Keratinocyte (primary cell): ENCODE data around the gene SORT1. TPM values are rescaled to one million over a fixed set of nuclear protein-coding genes. Genes with fewer than 3 reads are reported as not detected.

Experiments
- DNase-seq: peaks from one replicate; pipeline ENCODE4 v3.0.0-alpha.2; 2011; ENCODE audit warnings: low read depth, missing footprints, low spot score
- FAIRE-seq: peaks from 2 replicates; lab custom pipeline; 2011; peaks lifted over from hg19 to GRCh38; lab: Jason Lieb, UNC
- H2AFZ ChIP-seq: 2 replicates; pipeline ENCODE4 v1.6.0; 2012; ENCODE audit warnings: low read length, control low read depth, inconsistent platforms; ENCODE audit not compliant: control insufficient read depth
- H3K27ac ChIP-seq: 2 replicates; pipeline ENCODE4 v1.5.1; 2011; ENCODE audit warnings: low read length; ENCODE audit not compliant: control insufficient read depth, insufficient read depth
- H3K27me3 ChIP-seq: 3 replicates; pipeline ENCODE4 v1.6.0; 2011; ENCODE audit warnings: low read length; ENCODE audit not compliant: control insufficient read depth, insufficient read depth; ENCODE audit errors: extremely low read depth
- H3K36me3 ChIP-seq, 2 experiments: 2 replicates in 1 of 2; 3 replicates in 1 of 2; pipeline ENCODE4 v1.5.1; 2011; ENCODE audit warnings: low read length in 2 of 2, mild to moderate bottlenecking in 1 of 2; ENCODE audit not compliant: control insufficient read depth in 2 of 2, insufficient read depth in 2 of 2; ENCODE audit errors: extremely low read depth in 1 of 2
- H3K4me1 ChIP-seq: 3 replicates; pipeline ENCODE4 v1.5.1; 2011; ENCODE audit warnings: low read length; ENCODE audit not compliant: control insufficient read depth, insufficient read depth; ENCODE audit errors: extremely low read depth
- H3K4me2 ChIP-seq: 3 replicates; pipeline ENCODE4 v1.6.0; 2011; ENCODE audit warnings: low read depth, low read length; ENCODE audit not compliant: control insufficient read depth, insufficient read depth; ENCODE audit errors: extremely low read depth
- H3K4me3 ChIP-seq, 3 experiments: fragments of 200-600 bp in 1 of 3; sonication (generic) in 1 of 3; 2 replicates in 2 of 3; 3 replicates in 1 of 3; pipeline ENCODE4 v1.5.1; 2011 to 2016; ENCODE audit warnings: low read length in 3 of 3, mild to moderate bottlenecking in 3 of 3, control low read depth in 2 of 3, inconsistent platforms in 1 of 3, low read depth in 1 of 3, mixed read lengths in 1 of 3, mixed run types in 1 of 3, moderate library complexity in 1 of 3; ENCODE audit not compliant: control insufficient read depth in 2 of 3, insufficient read depth in 2 of 3; ENCODE audit errors: extremely low read depth in 1 of 3
- H3K79me2 ChIP-seq: 2 replicates; pipeline ENCODE4 v1.6.0; 2012; ENCODE audit warnings: low read length; ENCODE audit not compliant: control insufficient read depth, insufficient read depth
- H3K9ac ChIP-seq: 3 replicates; pipeline ENCODE4 v1.6.0; 2011; ENCODE audit warnings: low read length; ENCODE audit not compliant: control insufficient read depth, insufficient read depth; ENCODE audit errors: extremely low read depth
- H3K9me1 ChIP-seq: 3 replicates; pipeline ENCODE4 v1.6.0; 2011; ENCODE audit warnings: low read length; ENCODE audit not compliant: control insufficient read depth, insufficient read depth; ENCODE audit errors: extremely low read depth
- H3K9me3 ChIP-seq: 2 replicates; pipeline ENCODE4 v1.5.1; 2012; ENCODE audit warnings: low read depth, low read length; ENCODE audit not compliant: control insufficient read depth
- H4K20me1 ChIP-seq: 3 replicates; pipeline ENCODE4 v1.6.0; 2011; ENCODE audit warnings: low read length; ENCODE audit not compliant: control insufficient read depth, insufficient read depth; ENCODE audit errors: extremely low read depth
- EZH2 ChIP-seq: IDR thresholded peaks from one replicate; pipeline ENCODE4 v1.6.1; 2012; ENCODE audit warnings: inconsistent platforms, mild to moderate bottlenecking, low read length, moderate library complexity
- dilution Hi-C: fragments of 300-500 bp; cut with MboI; formaldehyde crosslinking; loops from one replicate; pipeline ENCODE4 v1.7.0; 2020; ENCODE audit warnings: low sequenced_read_pairs; ENCODE audit not compliant: extremely low pct_ligation_motif_present
- polyA plus RNA-seq, 5 experiments: library from polyadenylated mRNA; depleted of rRNA in 3 of 5; stranded (reverse) in 3 of 5; stranded (forward) in 1 of 5; unstranded in 1 of 5; fragments of >200 nt; gene quantifications; 1 replicate in 1 of 5; 2 replicates in 3 of 5; 3 replicates in 1 of 5; pipeline versions ENCODE4 v1.2.1 to v1.2.3, GENCODE V29; 2011 to 2012; ENCODE audit warnings: missing spikeins in 2 of 5, low read depth in 1 of 5, low replicate concordance in 1 of 5
- TF ChIP-seq, protein P1 (sequence below), 3 experiments: IDR thresholded peaks in 1 of 3; conservative IDR thresholded peaks in 1 of 3; optimal IDR thresholded peaks in 1 of 3; 2 replicates in 2 of 3; 3 replicates in 1 of 3; pipeline versions ENCODE3 to v1.5.1; 2011; ENCODE audit warnings: low read length in 3 of 3, mild to moderate bottlenecking in 3 of 3, moderate library complexity in 2 of 3, control low read depth in 1 of 3, inconsistent platforms in 1 of 3; ENCODE audit not compliant: insufficient read depth in 2 of 3; ENCODE audit errors: extremely low read depth in 1 of 3

SORT1 gene
- polyA plus RNA-seq, 1 donor (not counting 4 experiments of a cell fraction or from before 2014, with no cell fraction given): 1.6 TPM

DNA sequence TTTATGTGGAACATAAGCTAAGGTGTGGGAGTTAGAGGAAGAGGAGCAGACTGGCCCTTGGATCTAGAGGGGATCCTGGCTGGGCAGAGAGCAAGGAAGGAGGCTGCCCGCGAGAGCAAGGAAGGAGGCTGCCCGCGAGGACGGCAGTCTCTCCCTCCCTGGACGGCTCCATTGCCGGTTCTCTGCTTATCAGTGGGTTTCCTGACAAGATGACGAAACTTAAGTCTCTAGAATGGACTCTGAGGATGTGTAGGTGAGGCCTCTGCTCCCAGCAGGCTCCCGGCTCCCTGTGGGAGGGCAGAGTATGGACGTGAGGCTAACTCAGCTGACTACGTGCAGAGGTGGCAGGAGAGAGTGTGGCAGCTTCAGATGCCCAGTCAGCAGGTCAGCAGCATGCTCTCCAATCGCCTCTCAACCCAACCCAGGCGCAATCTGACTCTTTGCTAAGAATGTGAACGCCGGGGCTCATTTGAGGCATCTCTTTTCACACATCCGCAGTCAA is 97.0 kb downstream of the SORT1 start:
- Histone ChIP-seq H3K9ac (no peak overlapping the region), H2AFZ (no peak overlapping the region), H3K36me3 (no peaks in the 10 kb centered on the region), H3K27ac (no peak overlapping the region), H3K4me1 (peaks cover 22% of the 10 kb centered on the region), H3K4me3 (no peak overlapping the region), H3K4me2 (no peak overlapping the region), H3K9me1 (peaks cover 3% of the 10 kb centered on the region), H3K9me3 (no peaks in the 10 kb centered on the region), H3K27me3 (no peaks in the 10 kb centered on the region), H3K79me2 (no peaks in the 10 kb centered on the region), H4K20me1 (no peaks in the 10 kb centered on the region)
- no peak for FAIRE-seq
- dilution Hi-C loops: no loop called here
- no peak for DNase-seq
- TF ChIP-seq EZH2: no peak
- TF ChIP-seq, protein P1, sequence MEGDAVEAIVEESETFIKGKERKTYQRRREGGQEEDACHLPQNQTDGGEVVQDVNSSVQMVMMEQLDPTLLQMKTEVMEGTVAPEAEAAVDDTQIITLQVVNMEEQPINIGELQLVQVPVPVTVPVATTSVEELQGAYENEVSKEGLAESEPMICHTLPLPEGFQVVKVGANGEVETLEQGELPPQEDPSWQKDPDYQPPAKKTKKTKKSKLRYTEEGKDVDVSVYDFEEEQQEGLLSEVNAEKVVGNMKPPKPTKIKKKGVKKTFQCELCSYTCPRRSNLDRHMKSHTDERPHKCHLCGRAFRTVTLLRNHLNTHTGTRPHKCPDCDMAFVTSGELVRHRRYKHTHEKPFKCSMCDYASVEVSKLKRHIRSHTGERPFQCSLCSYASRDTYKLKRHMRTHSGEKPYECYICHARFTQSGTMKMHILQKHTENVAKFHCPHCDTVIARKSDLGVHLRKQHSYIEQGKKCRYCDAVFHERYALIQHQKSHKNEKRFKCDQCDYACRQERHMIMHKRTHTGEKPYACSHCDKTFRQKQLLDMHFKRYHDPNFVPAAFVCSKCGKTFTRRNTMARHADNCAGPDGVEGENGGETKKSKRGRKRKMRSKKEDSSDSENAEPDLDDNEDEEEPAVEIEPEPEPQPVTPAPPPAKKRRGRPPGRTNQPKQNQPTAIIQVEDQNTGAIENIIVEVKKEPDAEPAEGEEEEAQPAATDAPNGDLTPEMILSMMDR (optimal IDR thresholded peaks at IDR 0.05 in 1 of 3, IDR thresholded peaks at IDR 0.05 in 1 of 3, conservative IDR thresholded peaks at IDR 0.05 in 1 of 3; ENCODE audit: extremely low read depth in 1 of 3, insufficient read depth in 2 of 3, low read length in 3 of 3): no peak

DNA sequence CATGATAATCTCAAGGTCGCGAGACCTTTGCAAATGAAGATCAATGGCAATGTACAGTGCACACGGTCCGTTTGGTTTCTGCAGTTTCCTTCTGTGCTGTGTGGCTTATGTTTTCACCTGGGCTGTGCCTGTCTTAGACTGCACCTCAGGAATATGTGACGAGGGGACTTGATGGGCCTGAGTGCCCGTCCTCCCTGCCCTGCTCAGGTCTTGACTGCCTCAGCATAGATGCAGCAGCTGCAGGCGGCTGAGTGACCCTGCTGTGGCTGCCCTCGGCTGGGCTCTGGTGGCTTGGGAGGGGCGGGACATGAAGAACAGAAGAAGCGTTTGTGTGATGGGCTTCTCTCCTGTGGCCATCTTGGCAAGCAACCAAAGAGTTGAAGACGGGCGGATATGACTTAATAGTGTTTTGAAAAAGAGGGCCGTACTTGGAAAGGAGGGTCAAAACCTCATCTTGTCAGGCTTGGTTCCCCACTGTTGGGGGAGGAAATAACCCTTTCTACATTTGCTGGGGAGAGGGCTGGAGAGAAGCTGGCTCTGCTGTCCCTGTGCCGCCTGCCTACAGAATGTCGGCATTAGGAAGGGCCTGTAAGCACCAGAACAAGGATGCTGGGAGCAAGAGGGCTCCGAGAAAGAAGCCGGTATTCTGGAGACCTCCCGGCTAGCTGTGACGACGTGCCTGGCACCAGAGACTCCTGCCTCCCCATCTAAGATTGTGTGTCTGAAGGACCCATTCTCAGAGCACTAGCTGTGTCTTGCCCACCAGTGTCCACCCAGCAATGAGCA is 98.0 kb downstream of the SORT1 start:
- Histone ChIP-seq H3K9ac (no peak overlapping the region), H2AFZ (no peak overlapping the region)
- DNase-seq: no peak

More for the DNA sequence above, 98.0 kb downstream of the SORT1 start:
- no peak overlapping the region for H3K4me2 ChIP-seq
- no peak overlapping the region for H3K27ac ChIP-seq
- H3K36me3 ChIP-seq: no peaks in the 10 kb centered on the region
- no peak overlapping the region for H3K4me3 ChIP-seq
- H3K4me1 ChIP-seq: peaks cover 22% of the 10 kb centered on the region
- H3K9me1 ChIP-seq: peaks cover 3% of the 10 kb centered on the region
- no peaks in the 10 kb centered on the region for H3K27me3 ChIP-seq
- FAIRE-seq: no peak
- dilution Hi-C loops: no loop called here
- no peaks in the 10 kb centered on the region for H3K79me2 ChIP-seq
- no peaks in the 10 kb centered on the region for H4K20me1 ChIP-seq
- TF ChIP-seq, protein P1 (optimal IDR thresholded peaks at IDR 0.05 in 1 of 3, IDR thresholded peaks at IDR 0.05 in 1 of 3, conservative IDR thresholded peaks at IDR 0.05 in 1 of 3; ENCODE audit: extremely low read depth in 1 of 3, insufficient read depth in 2 of 3, low read length in 3 of 3): no peak
- no peak for TF ChIP-seq EZH2
- H3K9me3 ChIP-seq: no peaks in the 10 kb centered on the region
